Measurements from ENCODE around the gene ADARB2.

ADARB2 gene

GRCh38 chr10:1374511-1375345 is 362.6 kb downstream of the ADARB2 start:
- no peak overlapping the region for H4K91ac ChIP-seq (ENCODE audit: low read depth, low read length, poor library complexity)
- peaks cover 0 to 3% of the 10 kb centered on the region in 2 donors for H3K36me3 ChIP-seq (replicated peaks in 1 of 2; ENCODE audit: control insufficient read depth in 2 of 2, insufficient read depth in 2 of 2, low read length in 2 of 2)
- no peak overlapping the region for H3K27ac ChIP-seq (replicated peaks; ENCODE audit: low read length)
- H3K27me3 ChIP-seq (ENCODE audit: control insufficient read depth in 3 of 3, insufficient read depth in 3 of 3, low read depth in 1 of 3, low read length in 3 of 3), result peaks cover 0 to 2% (median 0%) of the 10 kb centered on the region in 3 experiments
- H4K8ac ChIP-seq (ENCODE audit: low read depth, low read length), result peak overlapping the region; percentile 75
- H2AFZ ChIP-seq (ENCODE audit: low read length), result no peak overlapping the region
- no peak overlapping the region for H2BK12ac ChIP-seq (ENCODE audit: low read length)
- no peak overlapping the region for H3K23ac ChIP-seq (ENCODE audit: low read depth, low read length, poor library complexity)
- no peak for DNase-seq (ENCODE audit: low spot score)
- peak overlapping the region; percentile 61 for H2AK5ac ChIP-seq (ENCODE audit: low read depth, low read length)
- H2BK120ac ChIP-seq (ENCODE audit: low read depth, low read length), result no peak overlapping the region
- no CpG with 5 or more reads among the region's 37 CpGs for WGBS, 2 donors (ENCODE audit: extremely low coverage in 2 of 2, insufficient read length in 2 of 2, insufficient replicate concordance in 1 of 2)
- no peak overlapping the region for H3K9ac ChIP-seq (ENCODE audit: low read depth, low read length, poor library complexity)
- no peak overlapping the region for H3K4me2 ChIP-seq (ENCODE audit: insufficient read depth, low read length, poor library complexity, severe bottlenecking)
- H2BK15ac ChIP-seq (ENCODE audit: low read length), result peak overlapping the region; percentile 87
- H3K4me1 ChIP-seq (ENCODE audit: control insufficient read depth in 2 of 2, insufficient read depth in 1 of 2, low read depth in 1 of 2, low read length in 2 of 2), result peaks cover 0 to 6% of the 10 kb centered on the region in 2 donors
- peaks cover 0 to 7% of the 10 kb centered on the region in 2 donors for H3K9me3 ChIP-seq (replicated peaks in 1 of 2; ENCODE audit: control insufficient read depth in 2 of 2, insufficient read depth in 1 of 2, low read depth in 1 of 2, low read length in 2 of 2)
- H3K4ac ChIP-seq (ENCODE audit: low read length), result no peak overlapping the region
- no peak overlapping the region for H3K14ac ChIP-seq (ENCODE audit: low read length)
- H2BK5ac ChIP-seq (ENCODE audit: low read length), result peak overlapping the region; percentile 71
- H3K79me1 ChIP-seq (ENCODE audit: low read depth, low read length), result peaks cover 2% of the 10 kb centered on the region
- peak overlapping the region; percentile 77 for H3K18ac ChIP-seq (ENCODE audit: low read length)
- H3K4me3 ChIP-seq (ENCODE audit: low read length in 2 of 2), result no peak overlapping the region

GRCh38 chr10:1373287-1373686 is 364.0 kb downstream of the ADARB2 start:
- Histone ChIP-seq H2BK15ac (ENCODE audit: low read length) (no peak overlapping the region), H3K18ac (ENCODE audit: low read length) (peak overlapping the region; percentile 35), H3K23ac (ENCODE audit: low read depth, low read length, poor library complexity) (peak overlapping the region; percentile 91), H3K9ac (ENCODE audit: low read depth, low read length, poor library complexity) (peak overlapping the region; percentile 78), H3K79me1 (ENCODE audit: low read depth, low read length) (peaks cover 2% of the 10 kb centered on the region), H3K4ac (ENCODE audit: low read length) (no peak overlapping the region), H4K8ac (ENCODE audit: low read depth, low read length) (no peak overlapping the region), H2AFZ (ENCODE audit: low read length) (no peak overlapping the region), H2AK5ac (ENCODE audit: low read depth, low read length) (no peak overlapping the region), H4K91ac (ENCODE audit: low read depth, low read length, poor library complexity) (no peak overlapping the region), H3K27me3 (ENCODE audit: control insufficient read depth in 3 of 3, insufficient read depth in 3 of 3, low read depth in 1 of 3, low read length in 3 of 3) (peaks cover 0 to 2% (median 0%) of the 10 kb centered on the region in 3 experiments), H3K14ac (ENCODE audit: low read length) (peak overlapping the region; percentile 87), H3K27ac (replicated peaks; ENCODE audit: low read length) (no peak overlapping the region), H3K4me2 (ENCODE audit: insufficient read depth, low read length, poor library complexity, severe bottlenecking) (no peak overlapping the region), H2BK12ac (ENCODE audit: low read length) (no peak overlapping the region), H3K36me3 (replicated peaks in 1 of 2; ENCODE audit: control insufficient read depth in 2 of 2, insufficient read depth in 2 of 2, low read length in 2 of 2) (peaks cover 0 to 3% of the 10 kb centered on the region in 2 donors), H3K9me3 (replicated peaks in 1 of 2; ENCODE audit: control insufficient read depth in 2 of 2, insufficient read depth in 1 of 2, low read depth in 1 of 2, low read length in 2 of 2) (peaks cover 0 to 7% of the 10 kb centered on the region in 2 donors), H2BK120ac (ENCODE audit: low read depth, low read length) (no peak overlapping the region), H3K4me1 (ENCODE audit: control insufficient read depth in 2 of 2, insufficient read depth in 1 of 2, low read depth in 1 of 2, low read length in 2 of 2) (peaks cover 0 to 9% of the 10 kb centered on the region in 2 donors), H2BK5ac (ENCODE audit: low read length) (no peak overlapping the region), H3K4me3 (ENCODE audit: low read length in 2 of 2) (no peak overlapping the region)
- DNase-seq (ENCODE audit: low spot score), result no peak
- no CpG with 5 or more reads among the region's 7 CpGs for WGBS, 2 donors (ENCODE audit: extremely low coverage in 2 of 2, insufficient read length in 2 of 2, insufficient replicate concordance in 1 of 2)

GRCh38 chr10:1372212-1372611 is 365.1 kb downstream of the ADARB2 start:
- Histone ChIP-seq H3K27me3 (ENCODE audit: control insufficient read depth in 3 of 3, insufficient read depth in 3 of 3, low read depth in 1 of 3, low read length in 3 of 3) (peaks cover 0 to 2% (median 0%) of the 10 kb centered on the region in 3 experiments), H4K91ac (ENCODE audit: low read depth, low read length, poor library complexity) (no peak overlapping the region), H3K27ac (replicated peaks; ENCODE audit: low read length) (no peak overlapping the region), H3K9ac (ENCODE audit: low read depth, low read length, poor library complexity) (no peak overlapping the region), H3K9me3 (replicated peaks in 1 of 2; ENCODE audit: control insufficient read depth in 2 of 2, insufficient read depth in 1 of 2, low read depth in 1 of 2, low read length in 2 of 2) (peaks cover 0 to 7% of the 10 kb centered on the region in 2 donors), H2AFZ (ENCODE audit: low read length) (no peak overlapping the region), H3K4me2 (ENCODE audit: insufficient read depth, low read length, poor library complexity, severe bottlenecking) (no peak overlapping the region), H3K79me1 (ENCODE audit: low read depth, low read length) (peaks cover 2% of the 10 kb centered on the region), H3K23ac (ENCODE audit: low read depth, low read length, poor library complexity) (no peak overlapping the region), H3K4me3 (ENCODE audit: low read length in 2 of 2) (no peak overlapping the region), H2BK15ac (ENCODE audit: low read length) (no peak overlapping the region), H3K4me1 (ENCODE audit: control insufficient read depth in 2 of 2, insufficient read depth in 1 of 2, low read depth in 1 of 2, low read length in 2 of 2) (peaks cover 0 to 5% of the 10 kb centered on the region in 2 donors), H2BK12ac (ENCODE audit: low read length) (no peak overlapping the region), H4K8ac (ENCODE audit: low read depth, low read length) (no peak overlapping the region), H3K18ac (ENCODE audit: low read length) (no peak overlapping the region), H2BK5ac (ENCODE audit: low read length) (no peak overlapping the region), H2BK120ac (ENCODE audit: low read depth, low read length) (no peak overlapping the region), H3K14ac (ENCODE audit: low read length) (no peak overlapping the region), H3K36me3 (replicated peaks in 1 of 2; ENCODE audit: control insufficient read depth in 2 of 2, insufficient read depth in 2 of 2, low read length in 2 of 2) (peaks cover 0 to 3% of the 10 kb centered on the region in 2 donors), H3K4ac (ENCODE audit: low read length) (no peak overlapping the region), H2AK5ac (ENCODE audit: low read depth, low read length) (no peak overlapping the region)
- DNase-seq (ENCODE audit: low spot score), result no peak
- WGBS, 2 donors (ENCODE audit: extremely low coverage in 2 of 2, insufficient read length in 2 of 2, insufficient replicate concordance in 1 of 2), result no CpG with 5 or more reads among the region's 4 CpGs

GRCh38 chr10:1370298-1370697 is 367.0 kb downstream of the ADARB2 start:
- Histone ChIP-seq H3K14ac (ENCODE audit: low read length) (no peak overlapping the region), H3K4me3 (ENCODE audit: low read length in 2 of 2) (no peak overlapping the region), H2BK5ac (ENCODE audit: low read length) (no peak overlapping the region), H3K79me1 (ENCODE audit: low read depth, low read length) (no peaks in the 10 kb centered on the region), H2BK15ac (ENCODE audit: low read length) (no peak overlapping the region), H2AFZ (ENCODE audit: low read length) (no peak overlapping the region), H3K18ac (ENCODE audit: low read length) (no peak overlapping the region), H3K4ac (ENCODE audit: low read length) (no peak overlapping the region), H3K36me3 (replicated peaks in 1 of 2; ENCODE audit: control insufficient read depth in 2 of 2, insufficient read depth in 2 of 2, low read length in 2 of 2) (no peaks in the 10 kb centered on the region), H3K4me1 (ENCODE audit: control insufficient read depth in 2 of 2, insufficient read depth in 1 of 2, low read depth in 1 of 2, low read length in 2 of 2) (peaks cover 0 to 4% of the 10 kb centered on the region in 2 donors), H3K27ac (replicated peaks; ENCODE audit: low read length) (no peak overlapping the region), H4K8ac (ENCODE audit: low read depth, low read length) (no peak overlapping the region), H3K9ac (ENCODE audit: low read depth, low read length, poor library complexity) (no peak overlapping the region), H4K91ac (ENCODE audit: low read depth, low read length, poor library complexity) (no peak overlapping the region), H2AK5ac (ENCODE audit: low read depth, low read length) (no peak overlapping the region), H2BK120ac (ENCODE audit: low read depth, low read length) (no peak overlapping the region), H3K4me2 (ENCODE audit: insufficient read depth, low read length, poor library complexity, severe bottlenecking) (no peak overlapping the region), H3K9me3 (replicated peaks in 1 of 2; ENCODE audit: control insufficient read depth in 2 of 2, insufficient read depth in 1 of 2, low read depth in 1 of 2, low read length in 2 of 2) (peaks cover 0 to 2% of the 10 kb centered on the region in 2 donors), H2BK12ac (ENCODE audit: low read length) (no peak overlapping the region), H3K23ac (ENCODE audit: low read depth, low read length, poor library complexity) (no peak overlapping the region), H3K27me3 (ENCODE audit: control insufficient read depth in 3 of 3, insufficient read depth in 3 of 3, low read depth in 1 of 3, low read length in 3 of 3) (no peaks in the 10 kb centered on the region)
- no peak for DNase-seq (ENCODE audit: low spot score)
- no CpG with 5 or more reads among the region's 1 CpG for WGBS, 2 donors (ENCODE audit: extremely low coverage in 2 of 2, insufficient read length in 2 of 2, insufficient replicate concordance in 1 of 2)
